RWPE1 (cell line): ENCODE results near the gene GFRA3.

ENCODE experiments used
- CTCF ChIA-PET: fragments of 350-600 bp; sonication (Branson Sonifier 250); formaldehyde crosslinking; extraction: SDS; loops from one replicate; lab custom pipeline; 2021; lab: Yijun Ruan, JAX
- POLR2A ChIA-PET: fragments of 400-600 bp; formaldehyde crosslinking; extraction: SDS; loops from one replicate; lab custom pipeline; 2020; ENCODE audit warnings: antibody characterized with exemption; ENCODE audit not compliant: low non-redundant PET; lab: Yijun Ruan, JAX
- DNase-seq: peaks from one replicate; pipeline ENCODE4 v3.0.0; 2012; ENCODE audit warnings: low spot score
- H3K27ac ChIP-seq: fragments of 450-650 bp; 2 replicates; pipeline ENCODE4 v1.5.1; 2017
- CTCF ChIP-seq: fragments of 450-650 bp; conservative IDR thresholded peaks from 2 replicates; pipeline ENCODE4 v1.5.1; 2017; ENCODE audit warnings: low read depth, mild to moderate bottlenecking

GFRA3 gene

DNA sequence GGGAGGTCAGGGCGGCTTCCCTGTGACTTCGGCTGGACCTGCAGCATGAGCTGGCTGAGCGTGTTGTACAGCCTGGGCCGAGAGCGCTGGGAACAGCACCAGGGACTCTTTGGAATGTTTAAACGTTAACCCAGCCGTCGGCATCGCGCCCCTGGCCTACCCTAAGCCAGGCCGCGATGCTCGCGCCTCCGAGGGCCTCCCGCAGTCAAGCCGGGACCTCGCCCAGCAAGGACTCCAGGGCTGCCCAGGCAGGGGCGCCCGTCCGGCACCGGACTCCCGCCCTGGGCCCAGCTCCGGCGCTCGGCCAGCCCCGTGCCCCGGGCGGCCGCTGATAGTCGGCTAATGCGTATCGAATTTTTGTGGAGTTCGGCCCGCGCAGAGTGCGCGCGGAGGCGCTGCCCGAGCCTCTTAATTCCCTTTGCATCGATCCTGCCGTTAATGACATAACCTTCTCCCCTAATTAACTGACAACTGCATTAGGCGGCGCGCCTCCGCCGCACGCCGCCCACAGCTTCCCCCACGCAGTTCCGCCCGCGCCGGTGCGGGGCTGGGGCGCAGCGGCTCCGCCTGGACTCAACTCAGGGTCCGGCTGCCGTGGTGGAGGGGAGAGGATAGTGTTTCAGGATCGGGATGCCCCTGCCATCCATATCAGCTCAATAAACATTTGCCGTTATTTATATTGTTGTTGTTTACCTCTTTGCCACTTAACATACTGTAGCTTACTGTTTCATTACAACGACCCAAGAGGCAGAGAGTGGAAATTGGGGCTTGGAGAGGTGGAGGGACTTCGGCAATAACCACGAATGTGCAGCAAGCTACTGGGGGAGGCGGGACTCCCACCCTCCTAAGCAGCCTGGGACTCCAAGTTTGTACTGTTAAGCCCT, 32.5 kb downstream of the GFRA3 start:
- H3K27ac ChIP-seq = no peak overlapping the region
- no peak for TF ChIP-seq CTCF
- CTCF ChIA-PET = interaction anchor here (0.6 to 1.0 kb wide), 4 partner anchors 25 to 1646 kb away, joined by 3 to 4 read pairs (median 3); no protein-coding TSS in a partner anchor

GRCh38 chr5:138240650-138241385, 33.6 kb downstream of the GFRA3 start:
- DNase-seq = no peak
- H3K27ac ChIP-seq = no peak overlapping the region
- no peak for TF ChIP-seq CTCF
- POLR2A ChIA-PET = interaction anchor here (0.9 kb wide), 1 partner anchor 20 kb away, joined by 3 read pairs; no protein-coding TSS in a partner anchor
- CTCF ChIA-PET = interaction anchor here (0.5 to 0.6 kb wide), 2 partner anchors 15 to 110 kb away, joined by 3 to 4 read pairs; no protein-coding TSS in a partner anchor

More for the DNA sequence above, 32.5 kb downstream of the GFRA3 start:
- no peak for DNase-seq
- POLR2A ChIA-PET = no interaction called here

GRCh38 chr5:138238034-138238433, 36.4 kb downstream of the GFRA3 start:
- no peak overlapping the region for H3K27ac ChIP-seq
- POLR2A ChIA-PET = no interaction called here
- DNase-seq = no peak
- no peak for TF ChIP-seq CTCF
- CTCF ChIA-PET = interaction anchor here (1.7 kb wide), 1 partner anchor 14 kb away, joined by 6 read pairs; no protein-coding TSS in a partner anchor

GRCh38 chr5:138234651-138235050, 39.8 kb downstream of the GFRA3 start:
- H3K27ac ChIP-seq = no peak overlapping the region
- DNase-seq = no peak
- POLR2A ChIA-PET = interaction anchor here (0.7 kb wide), 1 partner anchor 665 kb away, joined by 5 read pairs; no protein-coding TSS in a partner anchor
- CTCF ChIA-PET = interaction anchor here (0.6 to 2.4 kb wide), 2 partner anchors 11 to 60 kb away, joined by 4 to 13 read pairs; no protein-coding TSS in a partner anchor
- no peak for TF ChIP-seq CTCF

GRCh38 chr5:138233280-138233679, 41.1 kb downstream of the GFRA3 start:
- POLR2A ChIA-PET = no interaction called here
- TF ChIP-seq CTCF = no peak
- CTCF ChIA-PET = interaction anchor here (1.1 to 2.4 kb wide), 2 partner anchors 10 to 50 kb away, joined by 4 to 13 read pairs; no protein-coding TSS in a partner anchor
- DNase-seq = no peak
- no peak overlapping the region for H3K27ac ChIP-seq
